GM12878 (cell line): ENCODE measurements around the gene SMPD3.

ENCODE experiments used
- CTCF ChIP-seq, 3 experiments: IDR thresholded peaks in 2 of 3; conservative IDR thresholded peaks in 1 of 3; 2 replicates each; pipeline ENCODE4 v1.5.1; 2011; ENCODE audit warnings: low read depth in 3 of 3, low read length in 3 of 3, mild to moderate bottlenecking in 3 of 3, control low read depth in 2 of 3, moderate library complexity in 2 of 3, inconsistent platforms in 1 of 3, mixed read lengths in 1 of 3; ENCODE audit not compliant: control insufficient read depth in 2 of 3, insufficient read depth in 1 of 3; ENCODE audit errors: extremely low read depth in 1 of 3
- DPF2 ChIP-seq: fragments of 450-650 bp; IDR thresholded peaks from 2 replicates; pipeline ENCODE4 v1.6.1; 2017; ENCODE audit warnings: mild to moderate bottlenecking
- EGR1 ChIP-seq, 2 experiments: IDR thresholded peaks; 1 replicate in 1 of 2; 2 replicates in 1 of 2; pipeline ENCODE4 v1.6.1; 2011 to 2012; ENCODE audit warnings: low read depth in 2 of 2, low read length in 2 of 2, borderline replicate concordance in 1 of 2, mild to moderate bottlenecking in 1 of 2, moderate library complexity in 1 of 2
- NKRF ChIP-seq: fragments of 450-650 bp; conservative IDR thresholded peaks from 2 replicates; pipeline ENCODE4 v1.6.1; 2017; ENCODE audit warnings: mild to moderate bottlenecking, moderate library complexity
- POLR2A ChIP-seq: IDR thresholded peaks from 2 replicates; pipeline ENCODE4 v1.6.1; 2011; ENCODE audit warnings: low read depth, mild to moderate bottlenecking, low read length
- ZNF384 ChIP-seq: IDR thresholded peaks from 2 replicates; pipeline ENCODE4 v1.6.1; 2012; ENCODE audit warnings: low read depth, mild to moderate bottlenecking, low read length, improper control_type of control experiment, borderline replicate concordance
- TF ChIP-seq, protein P1 (sequence below): IDR thresholded peaks from 2 replicates; pipeline ENCODE4 v1.6.1; 2011; ENCODE audit warnings: mild to moderate bottlenecking, low read depth, low read length, moderate library complexity; ENCODE audit not compliant: insufficient replicate concordance

GRCh38 chr16:68473358-68474070, 25.2 kb upstream of the SMPD3 start:
- TF ChIP-seq POLR2A: no peak
- TF ChIP-seq CTCF (IDR thresholded peaks at IDR 0.05 in 2 of 3, conservative IDR thresholded peaks at IDR 0.05 in 1 of 3; ENCODE audit: control insufficient read depth in 2 of 3, extremely low read depth in 1 of 3, insufficient read depth in 1 of 3, low read depth in 3 of 3, low read length in 3 of 3): no peak
- TF ChIP-seq, protein P1, sequence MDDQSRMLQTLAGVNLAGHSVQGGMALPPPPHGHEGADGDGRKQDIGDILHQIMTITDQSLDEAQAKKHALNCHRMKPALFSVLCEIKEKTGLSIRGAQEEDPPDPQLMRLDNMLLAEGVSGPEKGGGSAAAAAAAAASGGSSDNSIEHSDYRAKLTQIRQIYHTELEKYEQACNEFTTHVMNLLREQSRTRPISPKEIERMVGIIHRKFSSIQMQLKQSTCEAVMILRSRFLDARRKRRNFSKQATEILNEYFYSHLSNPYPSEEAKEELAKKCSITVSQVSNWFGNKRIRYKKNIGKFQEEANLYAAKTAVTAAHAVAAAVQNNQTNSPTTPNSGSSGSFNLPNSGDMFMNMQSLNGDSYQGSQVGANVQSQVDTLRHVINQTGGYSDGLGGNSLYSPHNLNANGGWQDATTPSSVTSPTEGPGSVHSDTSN: no peak
- no peak for TF ChIP-seq EGR1 (IDR thresholded peaks at IDR 0.05; ENCODE audit: borderline replicate concordance in 1 of 2, low read depth in 2 of 2, low read length in 2 of 2)
- no peak for TF ChIP-seq NKRF
- no peak for TF ChIP-seq DPF2
- TF ChIP-seq ZNF384: no peak
